ENCODE measurements around the gene AUTS2.

Gene AUTS2

GRCh38 chr7:70696201-70696754 lies 1098.0 kb downstream of the AUTS2 start:
- DNase-seq, result no peak

GRCh38 chr7:70698219-70698832 lies 1100.1 kb downstream of the AUTS2 start:
- DNase-seq, result peak; percentile 79

GRCh38 chr7:70699271-70699670 lies 1101.0 kb downstream of the AUTS2 start:
- DNase-seq, result no peak

GRCh38 chr7:70700055-70700940 lies 1102.0 kb downstream of the AUTS2 start:
- DNase-seq, result no peak

- no peak for DNase-seq
Measured at GRCh38 chr7:70700941-70701425, 1102.7 kb downstream of the AUTS2 start.

GRCh38 chr7:70701477-70701876 lies 1103.2 kb downstream of the AUTS2 start:
- peak; percentile 40 for DNase-seq

- no peak for DNase-seq
Measured at GRCh38 chr7:70701991-70702390, 1103.7 kb downstream of the AUTS2 start.

- no peak for DNase-seq
Measured at GRCh38 chr7:70703785-70704184, 1105.5 kb downstream of the AUTS2 start.

- DNase-seq, result no peak
Measured at GRCh38 chr7:70704831-70705346, 1106.6 kb downstream of the AUTS2 start.

GRCh38 chr7:70706204-70706603 lies 1107.9 kb downstream of the AUTS2 start:
- no peak for DNase-seq

GRCh38 chr7:70706698-70707097 lies 1108.4 kb downstream of the AUTS2 start:
- DNase-seq, result no peak

- DNase-seq, result no peak
Measured at GRCh38 chr7:70707823-70708243, 1109.6 kb downstream of the AUTS2 start.

GRCh38 chr7:70710011-70710480 lies 1111.8 kb downstream of the AUTS2 start:
- DNase-seq, result no peak

GRCh38 chr7:70710651-70711050 lies 1112.4 kb downstream of the AUTS2 start:
- DNase-seq, result no peak

- DNase-seq, result no peak
Measured at GRCh38 chr7:70711452-70711851, 1113.2 kb downstream of the AUTS2 start.

- no peak for DNase-seq
Measured at GRCh38 chr7:70712942-70713341, 1114.7 kb downstream of the AUTS2 start.

- DNase-seq, result no peak
Measured at GRCh38 chr7:70714506-70715038, 1116.3 kb downstream of the AUTS2 start.

- DNase-seq, result no peak
Measured at GRCh38 chr7:70717553-70718329, 1119.5 kb downstream of the AUTS2 start.

- DNase-seq, result no peak
Measured at GRCh38 chr7:70719125-70719524, 1120.8 kb downstream of the AUTS2 start.

GRCh38 chr7:70720191-70720873 lies 1122.1 kb downstream of the AUTS2 start:
- no peak for DNase-seq

- DNase-seq, result no peak
Measured at GRCh38 chr7:70721500-70721899, 1123.2 kb downstream of the AUTS2 start.

GRCh38 chr7:70723339-70723738 lies 1125.1 kb downstream of the AUTS2 start:
- DNase-seq, result no peak
